GM12801 (cell line): ENCODE results near the gene PHLPP1.

Experiments
- TF ChIP-seq, protein P1 (sequence below): IDR thresholded peaks from one replicate; pipeline ENCODE4 v1.5.1; 2011; ENCODE audit warnings: control low read depth; ENCODE audit not compliant: insufficient read length; ENCODE audit errors: extremely low read depth

PHLPP1 gene

DNA sequence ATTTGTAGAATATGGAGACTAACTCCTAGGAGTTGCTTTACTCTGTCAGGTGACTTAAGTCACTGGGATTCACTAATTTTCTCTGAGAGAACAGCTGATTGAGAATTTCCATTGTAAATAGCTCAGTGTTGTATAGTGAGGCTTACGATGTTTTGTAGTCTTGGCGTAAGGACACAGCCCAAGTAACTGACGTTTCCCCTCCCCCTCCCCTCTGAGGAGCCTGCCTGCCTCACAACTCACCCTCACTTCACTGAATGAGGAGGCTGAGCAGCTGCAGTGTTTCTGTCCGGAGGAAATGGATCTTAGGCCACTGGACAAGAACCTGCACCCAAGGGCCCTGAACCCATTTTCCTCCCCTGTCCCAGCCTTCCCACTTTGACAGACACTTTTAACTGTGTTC is 264.6 kb downstream of the PHLPP1 start:
- TF ChIP-seq, protein P1, sequence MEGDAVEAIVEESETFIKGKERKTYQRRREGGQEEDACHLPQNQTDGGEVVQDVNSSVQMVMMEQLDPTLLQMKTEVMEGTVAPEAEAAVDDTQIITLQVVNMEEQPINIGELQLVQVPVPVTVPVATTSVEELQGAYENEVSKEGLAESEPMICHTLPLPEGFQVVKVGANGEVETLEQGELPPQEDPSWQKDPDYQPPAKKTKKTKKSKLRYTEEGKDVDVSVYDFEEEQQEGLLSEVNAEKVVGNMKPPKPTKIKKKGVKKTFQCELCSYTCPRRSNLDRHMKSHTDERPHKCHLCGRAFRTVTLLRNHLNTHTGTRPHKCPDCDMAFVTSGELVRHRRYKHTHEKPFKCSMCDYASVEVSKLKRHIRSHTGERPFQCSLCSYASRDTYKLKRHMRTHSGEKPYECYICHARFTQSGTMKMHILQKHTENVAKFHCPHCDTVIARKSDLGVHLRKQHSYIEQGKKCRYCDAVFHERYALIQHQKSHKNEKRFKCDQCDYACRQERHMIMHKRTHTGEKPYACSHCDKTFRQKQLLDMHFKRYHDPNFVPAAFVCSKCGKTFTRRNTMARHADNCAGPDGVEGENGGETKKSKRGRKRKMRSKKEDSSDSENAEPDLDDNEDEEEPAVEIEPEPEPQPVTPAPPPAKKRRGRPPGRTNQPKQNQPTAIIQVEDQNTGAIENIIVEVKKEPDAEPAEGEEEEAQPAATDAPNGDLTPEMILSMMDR, result no peak

DNA sequence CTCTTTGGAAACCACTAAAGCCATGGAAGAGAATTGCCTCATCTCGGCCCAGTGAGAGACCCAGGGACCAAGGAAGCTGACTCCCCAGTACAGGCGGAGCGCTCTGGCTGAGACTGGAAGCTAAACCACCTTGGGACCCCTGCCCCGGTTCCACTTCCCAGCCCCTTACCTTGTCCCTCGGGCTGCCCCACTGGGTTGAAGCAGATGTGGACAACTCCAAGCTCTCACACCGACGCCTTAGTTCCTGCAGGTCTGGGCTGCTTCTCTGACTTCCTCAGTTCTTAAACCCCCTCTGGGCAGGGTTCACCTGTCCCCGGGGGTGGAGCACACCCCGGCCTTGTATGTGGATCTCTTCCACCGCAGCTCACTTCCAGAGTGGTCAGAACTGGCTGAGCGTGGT is 266.2 kb downstream of the PHLPP1 start:
- TF ChIP-seq, protein P1, result no peak

DNA sequence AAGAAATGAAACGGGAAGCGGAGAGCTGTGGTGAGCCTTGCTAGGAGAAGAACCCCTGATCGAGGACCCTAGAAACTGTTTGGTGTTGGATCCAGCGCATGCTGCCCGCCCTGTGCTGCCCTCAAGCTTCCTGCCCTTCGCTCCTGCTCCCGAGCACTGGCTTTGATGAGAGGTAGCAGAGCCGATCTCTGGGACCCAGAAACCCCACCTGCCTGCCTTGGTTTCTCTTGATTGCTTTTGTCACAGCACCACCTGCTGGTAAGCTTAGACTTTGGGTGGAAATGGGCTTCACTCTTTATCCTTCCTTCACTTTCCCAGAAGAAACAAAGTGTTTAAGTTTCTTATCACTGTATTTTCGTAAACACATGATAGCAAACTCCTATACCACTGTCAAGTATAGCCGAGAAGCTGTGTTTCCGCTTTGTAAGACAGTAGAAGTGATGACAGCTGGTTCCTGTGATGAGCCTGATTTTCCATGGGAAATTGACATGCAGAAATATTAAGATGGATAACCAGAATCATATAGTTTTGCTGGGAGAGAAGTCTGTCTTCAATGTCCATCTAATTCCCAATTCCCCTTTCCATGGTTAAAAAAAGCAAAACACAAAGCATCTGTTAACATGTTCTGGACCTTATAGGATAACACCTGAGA is 267.4 kb downstream of the PHLPP1 start:
- TF ChIP-seq, protein P1, result no peak

DNA sequence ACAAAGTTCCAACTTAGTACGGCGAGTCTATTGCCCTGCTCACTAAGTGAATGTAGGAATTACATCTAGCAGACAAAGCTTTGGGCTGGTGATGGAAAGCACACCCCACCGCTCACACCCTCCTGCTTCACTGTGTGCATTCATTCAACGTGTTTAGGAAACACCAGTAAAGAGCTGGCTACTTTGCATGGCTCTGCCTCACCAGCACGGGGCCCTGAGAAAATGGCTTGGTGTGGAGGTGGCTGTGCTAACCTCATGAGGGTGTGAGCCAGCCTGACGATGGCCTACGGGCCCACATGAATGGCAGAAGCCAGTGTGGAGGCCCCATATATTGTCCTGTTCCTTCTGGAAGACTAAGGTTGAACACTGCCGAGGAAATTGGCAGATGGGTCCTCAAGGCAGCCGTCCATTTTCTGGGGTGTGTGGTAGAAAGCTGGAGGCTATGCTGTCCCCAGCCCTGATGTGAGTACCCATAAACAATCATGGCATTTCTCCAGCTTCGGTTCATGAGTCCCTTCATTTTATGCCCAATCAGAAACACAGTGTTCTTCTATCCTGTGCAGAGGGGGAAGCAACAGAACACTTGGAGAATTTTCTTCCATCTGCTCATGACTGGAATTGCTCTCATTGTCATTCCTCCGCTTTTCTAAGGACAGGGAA is 269.4 kb downstream of the PHLPP1 start:
- TF ChIP-seq, protein P1, result no peak

DNA sequence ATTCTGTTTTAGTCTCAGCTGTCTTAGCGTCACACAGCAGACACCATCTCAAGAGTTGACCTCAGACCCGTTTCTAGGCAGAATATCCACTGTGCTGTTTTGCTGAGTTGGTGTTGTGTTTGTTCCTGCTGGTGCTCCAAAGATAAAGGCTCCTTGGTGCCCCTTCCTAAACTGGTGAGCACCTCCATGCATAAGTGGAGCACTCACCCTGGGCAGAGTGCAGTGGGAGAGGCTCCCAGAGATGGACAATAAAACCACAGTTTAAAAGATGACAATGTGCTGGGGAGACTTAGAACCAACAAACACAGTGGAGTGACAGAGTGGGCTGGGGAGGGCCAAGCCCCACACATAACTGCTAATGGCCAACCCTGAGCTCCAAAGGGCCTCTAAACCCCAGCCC is 271.1 kb downstream of the PHLPP1 start:
- TF ChIP-seq, protein P1, result no peak

DNA sequence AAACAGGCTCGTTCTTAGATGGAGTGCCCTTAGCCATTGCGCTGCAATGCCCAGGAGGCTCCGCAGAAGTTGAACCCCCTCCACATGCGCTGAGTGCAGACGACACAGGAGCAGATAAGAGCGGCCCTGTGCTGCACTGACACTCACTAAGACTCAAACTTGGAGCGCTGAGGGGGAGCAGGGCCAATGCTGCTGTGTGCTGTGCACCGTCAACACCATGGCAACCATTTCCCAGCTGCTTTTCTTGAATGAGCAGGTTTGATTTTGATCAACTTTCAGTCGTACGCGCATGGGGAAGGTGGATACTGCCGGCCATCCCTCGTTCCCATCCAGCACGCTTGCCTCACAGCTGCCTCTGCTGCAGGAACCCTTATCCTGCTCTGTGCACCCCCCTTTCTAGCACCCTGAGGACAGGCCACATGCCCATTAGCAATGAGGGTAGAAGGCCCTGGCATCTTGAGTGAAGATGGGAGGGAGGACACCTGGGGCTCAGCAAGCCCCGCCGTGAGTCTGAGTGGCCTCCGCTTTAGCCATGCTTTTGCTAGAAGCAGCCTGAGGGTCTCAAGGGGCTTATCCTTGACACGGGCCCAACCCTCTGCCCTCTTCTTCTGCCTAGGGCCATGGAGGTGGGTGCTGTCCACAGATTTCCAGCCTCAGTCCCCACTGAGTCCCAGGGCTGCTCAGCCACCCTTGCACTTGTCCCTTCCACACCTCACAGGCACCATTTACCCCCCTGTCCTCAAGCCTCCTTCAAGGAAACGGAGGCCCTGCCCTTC is 271.9 kb downstream of the PHLPP1 start:
- TF ChIP-seq, protein P1, result no peak

DNA sequence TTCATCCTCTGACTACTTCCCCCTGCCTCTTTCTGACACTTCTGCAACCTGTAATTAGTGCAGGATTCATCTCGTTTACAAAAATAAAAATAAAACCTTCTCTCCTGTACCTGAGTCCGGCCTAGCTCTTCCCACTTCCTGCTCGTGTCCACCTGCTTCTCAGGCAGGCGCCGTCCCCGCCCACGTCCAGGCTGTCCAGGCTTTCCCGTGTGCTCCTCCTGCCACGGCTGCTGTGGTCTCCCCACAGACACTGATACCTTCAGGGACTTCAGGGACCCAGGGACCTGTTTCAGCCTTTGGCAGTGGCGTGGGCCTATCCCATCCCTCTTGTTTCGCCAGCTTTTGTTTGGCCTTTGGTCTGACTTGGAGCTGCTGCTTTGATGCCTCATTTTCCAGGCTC is 272.5 kb downstream of the PHLPP1 start:
- TF ChIP-seq, protein P1, result no peak
